GM12872 (cell line): ENCODE results near the gene TMEM63B.
A peak's percentile ranks its signal among the peaks of the same experiment; 100 is the strongest.

Experiments used
- TF ChIP-seq, protein P1 (sequence below): IDR thresholded peaks from 3 replicates; pipeline ENCODE4 v1.5.1; 2011; ENCODE audit warnings: low read depth, mild to moderate bottlenecking, low read length, moderate library complexity; ENCODE audit not compliant: insufficient read depth

The TMEM63B gene

GRCh38 chr6:44146685-44147084, 19.3 kb downstream of the TMEM63B start:
- TF ChIP-seq, protein P1, sequence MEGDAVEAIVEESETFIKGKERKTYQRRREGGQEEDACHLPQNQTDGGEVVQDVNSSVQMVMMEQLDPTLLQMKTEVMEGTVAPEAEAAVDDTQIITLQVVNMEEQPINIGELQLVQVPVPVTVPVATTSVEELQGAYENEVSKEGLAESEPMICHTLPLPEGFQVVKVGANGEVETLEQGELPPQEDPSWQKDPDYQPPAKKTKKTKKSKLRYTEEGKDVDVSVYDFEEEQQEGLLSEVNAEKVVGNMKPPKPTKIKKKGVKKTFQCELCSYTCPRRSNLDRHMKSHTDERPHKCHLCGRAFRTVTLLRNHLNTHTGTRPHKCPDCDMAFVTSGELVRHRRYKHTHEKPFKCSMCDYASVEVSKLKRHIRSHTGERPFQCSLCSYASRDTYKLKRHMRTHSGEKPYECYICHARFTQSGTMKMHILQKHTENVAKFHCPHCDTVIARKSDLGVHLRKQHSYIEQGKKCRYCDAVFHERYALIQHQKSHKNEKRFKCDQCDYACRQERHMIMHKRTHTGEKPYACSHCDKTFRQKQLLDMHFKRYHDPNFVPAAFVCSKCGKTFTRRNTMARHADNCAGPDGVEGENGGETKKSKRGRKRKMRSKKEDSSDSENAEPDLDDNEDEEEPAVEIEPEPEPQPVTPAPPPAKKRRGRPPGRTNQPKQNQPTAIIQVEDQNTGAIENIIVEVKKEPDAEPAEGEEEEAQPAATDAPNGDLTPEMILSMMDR, result no peak

GRCh38 chr6:44147256-44147655, 19.9 kb downstream of the TMEM63B start:
- TF ChIP-seq, protein P1, result no peak

- TF ChIP-seq, protein P1, result no peak
Observed at GRCh38 chr6:44148306-44148705, 21.0 kb downstream of the TMEM63B start.

DNA sequence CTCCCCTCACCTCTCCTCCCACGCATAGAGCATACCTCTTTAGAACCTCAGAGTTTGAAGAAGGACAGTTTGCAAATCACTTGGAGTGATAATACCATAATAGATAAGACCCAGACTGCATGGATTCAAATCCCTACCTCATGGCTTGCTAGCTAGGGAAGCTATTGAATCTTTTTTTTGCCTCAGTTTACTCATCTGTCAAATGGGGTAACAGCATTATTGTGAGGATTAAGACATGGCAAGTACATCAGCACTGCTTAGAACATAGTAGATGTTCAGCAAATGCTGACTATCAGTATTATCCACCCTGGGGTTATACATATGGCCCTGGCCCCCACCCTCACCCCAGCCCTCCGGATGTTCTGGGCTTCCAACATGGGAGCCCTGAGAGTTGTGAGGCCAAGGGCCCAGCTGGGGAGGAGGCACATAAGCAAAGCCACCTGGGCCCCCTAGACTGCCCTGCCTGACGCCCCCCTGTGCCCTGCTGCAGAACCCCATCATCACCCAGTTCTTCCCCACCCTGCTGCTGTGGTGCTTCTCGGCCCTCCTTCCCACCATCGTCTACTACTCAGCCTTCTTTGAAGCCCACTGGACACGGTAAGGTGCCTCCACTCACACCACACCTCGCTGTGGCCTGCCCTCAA, 22.1 kb downstream of the TMEM63B start:
- TF ChIP-seq, protein P1, result no peak

DNA sequence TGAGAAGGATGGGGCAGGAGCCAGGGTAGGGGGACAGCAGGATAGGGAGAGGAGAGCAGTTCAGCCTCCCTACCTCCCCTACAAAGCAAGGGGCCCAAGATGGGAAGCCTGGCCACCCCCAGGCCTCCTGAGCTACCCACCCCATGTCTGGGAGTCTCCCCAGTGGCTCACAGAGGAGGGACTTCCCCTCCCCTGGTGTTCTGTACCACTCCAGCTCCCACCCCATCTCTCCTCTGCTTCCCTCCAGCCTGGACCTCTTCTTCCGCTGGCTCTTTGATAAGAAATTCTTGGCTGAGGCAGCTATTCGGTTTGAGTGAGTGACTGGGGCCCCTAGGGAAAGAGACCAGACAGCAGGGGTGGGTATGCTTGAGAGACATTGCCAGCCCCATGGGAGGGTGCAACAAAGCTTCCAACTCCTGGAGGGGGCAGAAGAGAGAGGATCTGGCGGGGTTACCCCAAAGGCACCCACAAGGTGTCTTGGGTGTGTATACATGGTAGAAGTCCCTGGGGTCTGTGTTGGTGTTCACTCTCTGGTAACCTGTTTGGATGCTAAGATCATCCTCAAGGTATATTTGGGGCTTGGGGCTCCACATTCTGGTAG, 23.1 kb downstream of the TMEM63B start:
- TF ChIP-seq, protein P1, result no peak

DNA sequence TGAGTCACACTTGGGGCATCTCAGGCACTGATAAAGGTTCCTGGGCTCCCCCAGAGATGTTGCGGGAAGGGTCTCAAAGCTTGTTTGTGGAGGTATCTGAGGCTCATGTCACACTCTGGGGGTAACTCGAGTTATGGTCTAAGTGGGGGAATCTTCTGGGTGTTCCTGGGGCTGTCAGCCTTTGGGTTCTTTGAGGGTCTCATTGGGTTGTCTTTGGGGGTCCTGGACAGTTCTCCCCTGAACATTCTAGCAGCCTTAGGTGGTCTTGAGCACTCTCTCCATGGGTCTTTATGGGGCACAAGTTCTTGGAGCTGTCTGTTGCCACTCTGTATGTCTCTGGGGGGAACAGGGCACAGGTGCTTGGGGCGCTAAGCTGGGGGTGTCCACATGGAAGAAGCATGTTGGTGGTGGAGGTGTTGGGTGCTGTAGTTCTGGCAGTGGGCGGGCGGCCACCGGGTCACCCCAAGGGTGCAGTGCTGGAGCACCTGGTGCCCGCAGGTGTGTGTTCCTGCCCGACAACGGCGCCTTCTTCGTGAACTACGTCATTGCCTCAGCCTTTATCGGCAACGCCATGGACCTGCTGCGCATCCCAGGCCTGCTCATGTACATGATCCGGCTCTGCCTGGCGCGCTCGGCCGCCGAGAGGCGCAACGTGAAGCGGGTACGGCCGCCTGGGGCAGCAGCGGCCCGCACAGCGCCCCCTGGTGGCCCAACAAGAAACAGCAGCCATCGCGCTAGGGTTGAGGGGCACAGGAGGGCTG, 24.2 kb downstream of the TMEM63B start:
- TF ChIP-seq, protein P1, result peak; percentile 98

GRCh38 chr6:44152109-44152461, 24.7 kb downstream of the TMEM63B start:
- TF ChIP-seq, protein P1, result no peak
